Stimulated activated CD4-positive, alpha-beta T cell treated with anti-CD3 and anti-CD28 coated beads, Interleukin-15, amount 100 ng/mL, for 48 hours (primary cell): ENCODE measurements around the gene CEP152.
"Not testable (repeated sequence)": the region's sequence is repeated elsewhere in the genome, so short reads cannot be mapped to it uniquely, and the experiment has no call there.

Source experiments
- DNase-seq, 2 donors: peaks; one replicate each; pipeline ENCODE4 v3.0.0-alpha.2; 2020; ENCODE audit warnings: low read depth in 2 of 2

CEP152 gene

GRCh38 chr15:48805591-48805990 is 5.3 kb downstream of the CEP152 start:
- no peak for DNase-seq

GRCh38 chr15:48803877-48804276 is 7.0 kb downstream of the CEP152 start:
- no peak for DNase-seq

GRCh38 chr15:48802867-48803266 is 8.0 kb downstream of the CEP152 start:
- no peak for DNase-seq

GRCh38 chr15:48802257-48802656 is 8.6 kb downstream of the CEP152 start:
- DNase-seq, result no peak

GRCh38 chr15:48800811-48801455 is 9.9 kb downstream of the CEP152 start:
- no peak for DNase-seq

GRCh38 chr15:48800245-48800644 is 10.6 kb downstream of the CEP152 start:
- no peak for DNase-seq

- DNase-seq, result no peak
Observed at GRCh38 chr15:48798319-48798718, 12.6 kb downstream of the CEP152 start.

GRCh38 chr15:48796930-48797329 is 13.9 kb downstream of the CEP152 start:
- no peak for DNase-seq

- no peak for DNase-seq
Observed at GRCh38 chr15:48796521-48796920, 14.3 kb downstream of the CEP152 start.

GRCh38 chr15:48795901-48796300 is 15.0 kb downstream of the CEP152 start:
- DNase-seq, result no peak

- no peak for DNase-seq
Observed at GRCh38 chr15:48794697-48795134, 16.2 kb downstream of the CEP152 start.

- no peak for DNase-seq
Observed at GRCh38 chr15:48792408-48792807, 18.5 kb downstream of the CEP152 start.

GRCh38 chr15:48790466-48791115 is 20.3 kb downstream of the CEP152 start:
- DNase-seq, result not testable (repeated sequence)

GRCh38 chr15:48785712-48786111 is 25.2 kb downstream of the CEP152 start:
- DNase-seq, result no peak

GRCh38 chr15:48785195-48785594 is 25.7 kb downstream of the CEP152 start:
- no peak for DNase-seq

- DNase-seq, result no peak
Observed at GRCh38 chr15:48784756-48785155, 26.1 kb downstream of the CEP152 start.

- no peak for DNase-seq
Observed at GRCh38 chr15:48782911-48783310, 28.0 kb downstream of the CEP152 start.

GRCh38 chr15:48781481-48782081 is 29.3 kb downstream of the CEP152 start:
- no peak for DNase-seq

- no peak for DNase-seq
Observed at GRCh38 chr15:48781017-48781416, 29.9 kb downstream of the CEP152 start.

- no peak for DNase-seq
Observed at GRCh38 chr15:48778331-48778730, 32.5 kb downstream of the CEP152 start.

- no peak for DNase-seq
Observed at GRCh38 chr15:48777645-48778330, 33.1 kb downstream of the CEP152 start.

- no peak for DNase-seq
Observed at GRCh38 chr15:48775546-48775945, 35.3 kb downstream of the CEP152 start.

GRCh38 chr15:48774484-48774883 is 36.4 kb downstream of the CEP152 start:
- DNase-seq, result no peak
